HG03521 (cell line): ENCODE measurements around the gene RIPOR3.
"Not testable (repeated sequence)": the region's sequence is repeated elsewhere in the genome, so short reads cannot be mapped to it uniquely, and the experiment has no call there.

Experiments used
- ATAC-seq: cut with Tn5 transposase; IDR thresholded peaks from one replicate; pipeline ENCODE4 v1.9.1; 2021; ENCODE audit warnings: mild to moderate bottlenecking, moderate library complexity; ENCODE audit not compliant: unreplicated experiment

Gene RIPOR3

GRCh38 chr20:50680105-50680960 lies 11.0 kb downstream of the RIPOR3 start:
- ATAC-seq: no peak

- ATAC-seq: no peak
Measured at GRCh38 chr20:50679753-50680104, 11.6 kb downstream of the RIPOR3 start.

GRCh38 chr20:50678169-50678898 lies 13.0 kb downstream of the RIPOR3 start:
- ATAC-seq: no peak

- no peak for ATAC-seq
Measured at GRCh38 chr20:50676858-50677257, 14.5 kb downstream of the RIPOR3 start.

GRCh38 chr20:50676377-50676731 lies 15.0 kb downstream of the RIPOR3 start:
- not testable (repeated sequence) for ATAC-seq

- ATAC-seq: no peak
Measured at GRCh38 chr20:50675671-50676376, 15.5 kb downstream of the RIPOR3 start.

- ATAC-seq: no peak
Measured at GRCh38 chr20:50674138-50674825, 17.1 kb downstream of the RIPOR3 start.

GRCh38 chr20:50673466-50674137 lies 17.7 kb downstream of the RIPOR3 start:
- ATAC-seq: no peak

GRCh38 chr20:50673146-50673465 lies 18.2 kb downstream of the RIPOR3 start:
- no peak for ATAC-seq

- ATAC-seq: no peak
Measured at GRCh38 chr20:50672400-50673145, 18.8 kb downstream of the RIPOR3 start.

GRCh38 chr20:50671626-50672025 lies 19.7 kb downstream of the RIPOR3 start:
- ATAC-seq: no peak

GRCh38 chr20:50671010-50671409 lies 20.3 kb downstream of the RIPOR3 start:
- ATAC-seq: not testable (repeated sequence)

GRCh38 chr20:50670126-50670862 lies 21.0 kb downstream of the RIPOR3 start:
- ATAC-seq: no peak

- no peak for ATAC-seq
Measured at GRCh38 chr20:50668798-50669197, 22.5 kb downstream of the RIPOR3 start.

GRCh38 chr20:50668326-50668725 lies 23.0 kb downstream of the RIPOR3 start:
- no peak for ATAC-seq

- no peak for ATAC-seq
Measured at GRCh38 chr20:50666709-50667298, 24.5 kb downstream of the RIPOR3 start.

- no peak for ATAC-seq
Measured at GRCh38 chr20:50664254-50664653, 27.1 kb downstream of the RIPOR3 start.

- no peak for ATAC-seq
Measured at GRCh38 chr20:50663095-50663821, 28.1 kb downstream of the RIPOR3 start.
